ENCODE results near the gene ECM2. TPM values are rescaled to one million over a fixed set of nuclear protein-coding genes. Genes with fewer than 3 reads are reported as not detected.

ECM2 gene
- total and polyA plus RNA-seq, 2 experiments from 2014 or later, result 4.0 to 20.8 TPM

GRCh38 chr9:92529124-92529523, 6.7 kb downstream of the ECM2 start:
- WGBS (ENCODE audit: low lambda C conversion rate, missing lambda C conversion rate), result over 99% methylated on average over 3 of the region's 3 CpGs
- H3K27me3 ChIP-seq, result no peaks in the 10 kb centered on the region

DNA sequence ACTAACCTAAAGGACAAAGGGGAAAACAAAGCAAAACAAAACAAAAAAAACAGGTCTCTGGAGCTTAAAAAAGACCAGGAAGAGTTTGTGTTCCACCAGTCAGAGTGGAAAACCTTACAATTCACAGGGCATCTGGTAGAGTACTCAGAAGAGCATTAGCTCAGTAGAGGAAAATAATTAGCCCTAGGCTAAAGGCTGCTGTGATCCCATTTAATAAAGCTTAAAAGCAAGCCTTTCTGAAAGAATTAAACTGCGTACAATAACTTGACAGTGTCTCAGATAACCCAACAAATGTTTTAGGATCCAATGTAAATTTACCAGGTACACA, 7.3 kb downstream of the ECM2 start:
- no peak for DNase-seq (ENCODE audit: low spot score)
- Histone ChIP-seq H3K4me2 (no peak overlapping the region), H3K9me2 (replicated peaks; ENCODE audit: insufficient read depth) (no peaks in the 10 kb centered on the region), H3K9me3 (ENCODE audit: low read depth) (no peaks in the 10 kb centered on the region), H4K20me1 (ENCODE audit: insufficient read depth, poor library complexity, severe bottlenecking) (no peaks in the 10 kb centered on the region), H3K79me2 (no peaks in the 10 kb centered on the region), H2AFZ (no peak overlapping the region), H3K4me1 (ENCODE audit: insufficient read depth) (peaks cover under 1% of the 10 kb centered on the region), H3K27ac (no peak overlapping the region), H3K36me3 (replicated peaks; ENCODE audit: insufficient read depth, low read depth) (no peaks in the 10 kb centered on the region), H3K4me3 (no peak overlapping the region), H3K27me3 (no peaks in the 10 kb centered on the region)
- WGBS (ENCODE audit: low lambda C conversion rate, missing lambda C conversion rate), result 70% methylated on average over 1 of the region's 1 CpG
- TF ChIP-seq, protein P1, sequence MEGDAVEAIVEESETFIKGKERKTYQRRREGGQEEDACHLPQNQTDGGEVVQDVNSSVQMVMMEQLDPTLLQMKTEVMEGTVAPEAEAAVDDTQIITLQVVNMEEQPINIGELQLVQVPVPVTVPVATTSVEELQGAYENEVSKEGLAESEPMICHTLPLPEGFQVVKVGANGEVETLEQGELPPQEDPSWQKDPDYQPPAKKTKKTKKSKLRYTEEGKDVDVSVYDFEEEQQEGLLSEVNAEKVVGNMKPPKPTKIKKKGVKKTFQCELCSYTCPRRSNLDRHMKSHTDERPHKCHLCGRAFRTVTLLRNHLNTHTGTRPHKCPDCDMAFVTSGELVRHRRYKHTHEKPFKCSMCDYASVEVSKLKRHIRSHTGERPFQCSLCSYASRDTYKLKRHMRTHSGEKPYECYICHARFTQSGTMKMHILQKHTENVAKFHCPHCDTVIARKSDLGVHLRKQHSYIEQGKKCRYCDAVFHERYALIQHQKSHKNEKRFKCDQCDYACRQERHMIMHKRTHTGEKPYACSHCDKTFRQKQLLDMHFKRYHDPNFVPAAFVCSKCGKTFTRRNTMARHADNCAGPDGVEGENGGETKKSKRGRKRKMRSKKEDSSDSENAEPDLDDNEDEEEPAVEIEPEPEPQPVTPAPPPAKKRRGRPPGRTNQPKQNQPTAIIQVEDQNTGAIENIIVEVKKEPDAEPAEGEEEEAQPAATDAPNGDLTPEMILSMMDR (IDR thresholded peaks at IDR 0.05; ENCODE audit: poor library complexity), result no peak
- TF ChIP-seq EZH2phosphoT487 (IDR thresholded peaks at IDR 0.05; ENCODE audit: low read depth, severe bottlenecking, unreplicated experiment) (no peak), EZH2 (IDR thresholded peaks at IDR 0.05; ENCODE audit: borderline replicate concordance) (no peak)

More at GRCh38 chr9:92529124-92529523, 6.7 kb downstream of the ECM2 start:
- H3K36me3 ChIP-seq (replicated peaks; ENCODE audit: insufficient read depth, low read depth), result no peaks in the 10 kb centered on the region
- no peaks in the 10 kb centered on the region for H3K4me1 ChIP-seq (ENCODE audit: insufficient read depth)
- no peaks in the 10 kb centered on the region for H3K79me2 ChIP-seq
- H3K9me3 ChIP-seq (ENCODE audit: low read depth), result no peaks in the 10 kb centered on the region
- no peak overlapping the region for H3K4me3 ChIP-seq
- H4K20me1 ChIP-seq (ENCODE audit: insufficient read depth, poor library complexity, severe bottlenecking), result no peaks in the 10 kb centered on the region
- H2AFZ ChIP-seq, result no peak overlapping the region
- no peak overlapping the region for H3K4me2 ChIP-seq
- no peaks in the 10 kb centered on the region for H3K9me2 ChIP-seq (replicated peaks; ENCODE audit: insufficient read depth)
- TF ChIP-seq EZH2 (IDR thresholded peaks at IDR 0.05; ENCODE audit: borderline replicate concordance), result no peak
- no peak for DNase-seq (ENCODE audit: low spot score)
- H3K27ac ChIP-seq, result no peak overlapping the region

GRCh38 chr9:92527832-92528521, 7.8 kb downstream of the ECM2 start:
- no peak overlapping the region for H3K4me2 ChIP-seq
- DNase-seq (ENCODE audit: low spot score), result no peak

GRCh38 chr9:92527291-92527828, 8.4 kb downstream of the ECM2 start:
- Histone ChIP-seq H2AFZ (no peak overlapping the region), H3K27me3 (no peaks in the 10 kb centered on the region), H3K4me1 (ENCODE audit: insufficient read depth) (peaks cover 3% of the 10 kb centered on the region), H3K4me2 (no peak overlapping the region), H3K27ac (no peak overlapping the region), H3K36me3 (replicated peaks; ENCODE audit: insufficient read depth, low read depth) (no peaks in the 10 kb centered on the region), H3K9me2 (replicated peaks; ENCODE audit: insufficient read depth) (no peaks in the 10 kb centered on the region), H4K20me1 (ENCODE audit: insufficient read depth, poor library complexity, severe bottlenecking) (no peaks in the 10 kb centered on the region), H3K9me3 (ENCODE audit: low read depth) (no peaks in the 10 kb centered on the region), H3K4me3 (no peak overlapping the region), H3K79me2 (no peaks in the 10 kb centered on the region)
- TF ChIP-seq, protein P1 (IDR thresholded peaks at IDR 0.05; ENCODE audit: poor library complexity), result no peak
- TF ChIP-seq EZH2phosphoT487 (IDR thresholded peaks at IDR 0.05; ENCODE audit: low read depth, severe bottlenecking, unreplicated experiment), result no peak
- no peak for TF ChIP-seq EZH2 (IDR thresholded peaks at IDR 0.05; ENCODE audit: borderline replicate concordance)
- DNase-seq (ENCODE audit: low spot score), result no peak
- WGBS (ENCODE audit: low lambda C conversion rate, missing lambda C conversion rate), result 89% methylated on average over 2 of the region's 2 CpGs

More at GRCh38 chr9:92527832-92528521, 7.8 kb downstream of the ECM2 start:
- TF ChIP-seq, protein P1 (IDR thresholded peaks at IDR 0.05; ENCODE audit: poor library complexity), result no peak
- no peak for TF ChIP-seq EZH2 (IDR thresholded peaks at IDR 0.05; ENCODE audit: borderline replicate concordance)
- TF ChIP-seq EZH2phosphoT487 (IDR thresholded peaks at IDR 0.05; ENCODE audit: low read depth, severe bottlenecking, unreplicated experiment), result no peak
- Histone ChIP-seq H3K4me1 (ENCODE audit: insufficient read depth) (peaks cover 3% of the 10 kb centered on the region), H3K36me3 (replicated peaks; ENCODE audit: insufficient read depth, low read depth) (no peaks in the 10 kb centered on the region), H2AFZ (no peak overlapping the region), H3K27ac (no peak overlapping the region), H3K27me3 (no peaks in the 10 kb centered on the region), H3K4me3 (no peak overlapping the region), H3K9me2 (replicated peaks; ENCODE audit: insufficient read depth) (no peaks in the 10 kb centered on the region), H4K20me1 (ENCODE audit: insufficient read depth, poor library complexity, severe bottlenecking) (no peaks in the 10 kb centered on the region), H3K9me3 (ENCODE audit: low read depth) (no peaks in the 10 kb centered on the region), H3K79me2 (no peaks in the 10 kb centered on the region)
- WGBS (ENCODE audit: low lambda C conversion rate, missing lambda C conversion rate), result 92% methylated on average over 4 of the region's 4 CpGs
